ENCODE results near the gene NIPBL. TPM values are rescaled to one million over a fixed set of nuclear protein-coding genes. Genes with fewer than 3 reads are reported as not detected.

NIPBL gene
- total RNA-seq, 4 donors from 2014 or later: 54.9 to 76.0 (median 64.8) TPM

DNA sequence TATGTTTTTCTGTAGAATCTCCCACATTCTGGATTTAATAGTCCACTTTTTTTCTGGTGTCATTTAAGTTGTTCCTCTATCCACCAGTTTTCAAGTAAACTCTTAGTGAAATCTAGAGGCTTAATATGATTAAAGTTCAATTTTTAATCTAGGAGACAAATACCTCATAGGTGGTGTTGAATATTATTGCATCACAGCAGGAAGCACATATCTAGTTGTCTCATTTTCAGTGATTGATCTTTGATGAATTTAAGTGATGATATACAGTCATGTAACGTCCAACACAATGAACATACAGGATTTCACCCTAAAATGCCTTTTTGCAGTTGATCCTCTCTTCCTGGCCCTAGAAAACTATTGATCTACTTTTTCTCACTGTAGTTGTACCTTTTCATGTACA lies 152.3 kb downstream of the NIPBL start:
- TF ChIP-seq, protein P1, sequence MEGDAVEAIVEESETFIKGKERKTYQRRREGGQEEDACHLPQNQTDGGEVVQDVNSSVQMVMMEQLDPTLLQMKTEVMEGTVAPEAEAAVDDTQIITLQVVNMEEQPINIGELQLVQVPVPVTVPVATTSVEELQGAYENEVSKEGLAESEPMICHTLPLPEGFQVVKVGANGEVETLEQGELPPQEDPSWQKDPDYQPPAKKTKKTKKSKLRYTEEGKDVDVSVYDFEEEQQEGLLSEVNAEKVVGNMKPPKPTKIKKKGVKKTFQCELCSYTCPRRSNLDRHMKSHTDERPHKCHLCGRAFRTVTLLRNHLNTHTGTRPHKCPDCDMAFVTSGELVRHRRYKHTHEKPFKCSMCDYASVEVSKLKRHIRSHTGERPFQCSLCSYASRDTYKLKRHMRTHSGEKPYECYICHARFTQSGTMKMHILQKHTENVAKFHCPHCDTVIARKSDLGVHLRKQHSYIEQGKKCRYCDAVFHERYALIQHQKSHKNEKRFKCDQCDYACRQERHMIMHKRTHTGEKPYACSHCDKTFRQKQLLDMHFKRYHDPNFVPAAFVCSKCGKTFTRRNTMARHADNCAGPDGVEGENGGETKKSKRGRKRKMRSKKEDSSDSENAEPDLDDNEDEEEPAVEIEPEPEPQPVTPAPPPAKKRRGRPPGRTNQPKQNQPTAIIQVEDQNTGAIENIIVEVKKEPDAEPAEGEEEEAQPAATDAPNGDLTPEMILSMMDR (IDR thresholded peaks at IDR 0.05; ENCODE audit: low read depth): no peak

GRCh38 chr5:37029436-37029835 lies 152.9 kb downstream of the NIPBL start:
- TF ChIP-seq, protein P1 (IDR thresholded peaks at IDR 0.05; ENCODE audit: low read depth): no peak

DNA sequence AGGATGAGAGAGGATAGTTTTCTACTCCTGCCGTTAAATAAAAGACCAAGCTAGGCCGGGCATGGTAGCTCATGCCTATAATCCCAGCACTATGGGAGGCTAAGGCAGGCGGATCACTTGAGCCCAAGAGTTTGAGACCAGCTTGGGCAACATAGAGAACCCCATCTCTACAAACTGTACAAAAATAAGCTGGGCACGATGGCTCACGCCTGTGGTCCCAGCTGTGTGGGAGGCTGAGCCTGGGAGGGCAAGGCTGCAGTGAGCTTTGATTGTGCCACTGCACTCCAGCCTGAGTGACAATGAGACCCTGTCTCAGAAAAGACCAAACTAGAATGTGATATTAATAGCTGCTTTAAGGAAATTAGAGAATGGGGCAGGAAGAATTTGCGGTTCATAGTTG lies 158.4 kb downstream of the NIPBL start:
- TF ChIP-seq, protein P1 (IDR thresholded peaks at IDR 0.05; ENCODE audit: low read depth): no peak

DNA sequence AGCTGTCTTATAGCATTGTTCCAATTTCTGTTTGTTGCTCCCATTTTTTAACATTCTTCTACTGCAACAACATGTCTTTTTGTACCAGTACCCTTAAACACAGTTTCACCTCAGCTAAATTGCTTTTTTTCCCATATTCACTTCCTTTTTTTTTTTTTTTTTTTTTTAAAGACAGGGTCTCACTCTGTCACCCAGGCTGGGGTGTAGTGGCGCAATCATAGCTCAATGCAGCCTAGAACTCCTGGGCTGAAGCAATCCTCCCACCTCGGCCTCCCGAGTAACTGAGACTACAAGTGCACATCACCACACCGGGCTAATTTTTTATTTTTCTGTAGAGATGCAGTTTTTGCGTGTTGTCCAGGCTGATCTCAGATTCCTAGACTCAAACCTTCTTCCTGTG lies 161.3 kb downstream of the NIPBL start:
- TF ChIP-seq, protein P1 (IDR thresholded peaks at IDR 0.05; ENCODE audit: low read depth): no peak

DNA sequence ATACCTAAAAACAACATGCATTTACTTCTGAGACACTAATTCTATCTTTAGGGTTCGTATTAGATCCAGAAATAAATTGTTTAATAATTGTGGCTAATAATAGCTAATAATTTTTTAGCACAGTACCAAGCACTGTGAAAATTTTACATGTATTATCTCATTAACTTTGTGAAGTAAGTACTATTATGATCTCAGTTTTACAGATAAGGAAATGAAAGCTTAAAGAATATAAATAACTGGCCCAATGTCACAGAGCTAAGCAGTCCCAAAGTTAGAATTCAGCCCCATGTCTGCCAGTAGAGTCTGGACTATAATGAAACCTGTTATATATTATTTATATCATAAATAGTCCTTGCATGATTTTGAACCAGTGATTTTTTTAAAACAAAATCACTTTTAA lies 163.3 kb downstream of the NIPBL start:
- TF ChIP-seq, protein P1 (IDR thresholded peaks at IDR 0.05; ENCODE audit: low read depth): no peak

GRCh38 chr5:37043693-37044092 lies 167.1 kb downstream of the NIPBL start:
- TF ChIP-seq, protein P1 (IDR thresholded peaks at IDR 0.05; ENCODE audit: low read depth): no peak

- TF ChIP-seq, protein P1 (IDR thresholded peaks at IDR 0.05; ENCODE audit: low read depth): no peak
These were observed 167.6 kb downstream of the NIPBL start for GRCh38 chr5:37044120-37044519.
